ENCODE measurements around the gene GDPD3. TPM values are rescaled to one million over a fixed set of nuclear protein-coding genes. Genes with fewer than 3 reads are reported as not detected.

GDPD3 gene
- total and polyA plus RNA-seq, 2 of the 13 experiments (the other 11 are each of a cell fraction or from before 2014, with no cell fraction given) = 18.7 to 20.6 TPM

DNA sequence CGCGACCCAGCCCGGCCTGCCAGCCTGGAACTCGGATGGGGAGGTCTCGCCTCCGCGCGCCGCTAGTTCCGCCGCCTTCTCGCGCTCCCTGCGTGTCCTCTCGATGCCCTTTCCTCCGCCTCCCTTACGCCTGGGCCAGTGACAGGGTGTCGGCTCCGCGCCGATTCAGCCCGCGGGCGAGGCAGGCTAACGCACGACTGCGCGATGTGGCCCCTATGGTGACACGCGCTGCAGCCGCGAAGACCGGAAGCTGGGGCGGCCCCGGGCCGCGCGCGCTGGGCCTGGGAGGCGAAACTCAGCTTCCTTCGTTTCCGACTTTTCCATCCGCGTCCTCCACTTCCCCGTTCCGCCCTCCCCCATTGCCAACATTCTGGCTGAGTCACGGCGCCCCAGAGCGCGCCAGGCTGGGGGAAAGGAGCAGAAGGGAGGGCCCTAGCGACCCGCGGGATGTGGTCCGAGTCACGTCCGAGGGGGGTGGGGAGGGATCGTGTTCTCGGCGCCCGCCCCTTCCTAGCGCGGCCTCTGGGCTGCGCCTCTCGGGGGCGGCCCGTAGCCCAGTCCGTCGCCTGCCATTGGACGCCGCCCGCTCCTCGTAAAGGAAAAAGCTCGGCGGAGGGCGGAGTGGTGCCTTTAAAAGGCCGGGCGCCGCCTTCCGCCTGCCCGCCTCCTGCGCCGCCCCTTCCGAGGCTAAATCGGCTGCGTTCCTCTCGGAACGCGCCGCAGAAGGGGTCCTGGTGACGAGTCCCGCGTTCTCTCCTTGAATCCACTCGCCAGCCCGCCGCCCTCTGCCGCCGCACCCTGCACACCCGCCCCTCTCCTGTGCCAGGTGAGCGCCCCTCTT lies 48.0 kb downstream of the GDPD3 start, which contains the start of gene ALDOA (continued):
- TF ChIP-seq ZNF44 (CRISPR knock-in tag; IDR thresholded peaks at IDR 0.05) = no peak; the same call in 1 of the 2 replicates
- TF ChIP-seq, protein P1, sequence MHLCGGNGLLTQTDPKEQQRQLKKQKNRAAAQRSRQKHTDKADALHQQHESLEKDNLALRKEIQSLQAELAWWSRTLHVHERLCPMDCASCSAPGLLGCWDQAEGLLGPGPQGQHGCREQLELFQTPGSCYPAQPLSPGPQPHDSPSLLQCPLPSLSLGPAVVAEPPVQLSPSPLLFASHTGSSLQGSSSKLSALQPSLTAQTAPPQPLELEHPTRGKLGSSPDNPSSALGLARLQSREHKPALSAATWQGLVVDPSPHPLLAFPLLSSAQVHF (CRISPR knock-in tag; IDR thresholded peaks at IDR 0.05) = 0 out of 2 replicates have a peak, but pooled peaks have one; percentile 87
- TF ChIP-seq, protein P2, sequence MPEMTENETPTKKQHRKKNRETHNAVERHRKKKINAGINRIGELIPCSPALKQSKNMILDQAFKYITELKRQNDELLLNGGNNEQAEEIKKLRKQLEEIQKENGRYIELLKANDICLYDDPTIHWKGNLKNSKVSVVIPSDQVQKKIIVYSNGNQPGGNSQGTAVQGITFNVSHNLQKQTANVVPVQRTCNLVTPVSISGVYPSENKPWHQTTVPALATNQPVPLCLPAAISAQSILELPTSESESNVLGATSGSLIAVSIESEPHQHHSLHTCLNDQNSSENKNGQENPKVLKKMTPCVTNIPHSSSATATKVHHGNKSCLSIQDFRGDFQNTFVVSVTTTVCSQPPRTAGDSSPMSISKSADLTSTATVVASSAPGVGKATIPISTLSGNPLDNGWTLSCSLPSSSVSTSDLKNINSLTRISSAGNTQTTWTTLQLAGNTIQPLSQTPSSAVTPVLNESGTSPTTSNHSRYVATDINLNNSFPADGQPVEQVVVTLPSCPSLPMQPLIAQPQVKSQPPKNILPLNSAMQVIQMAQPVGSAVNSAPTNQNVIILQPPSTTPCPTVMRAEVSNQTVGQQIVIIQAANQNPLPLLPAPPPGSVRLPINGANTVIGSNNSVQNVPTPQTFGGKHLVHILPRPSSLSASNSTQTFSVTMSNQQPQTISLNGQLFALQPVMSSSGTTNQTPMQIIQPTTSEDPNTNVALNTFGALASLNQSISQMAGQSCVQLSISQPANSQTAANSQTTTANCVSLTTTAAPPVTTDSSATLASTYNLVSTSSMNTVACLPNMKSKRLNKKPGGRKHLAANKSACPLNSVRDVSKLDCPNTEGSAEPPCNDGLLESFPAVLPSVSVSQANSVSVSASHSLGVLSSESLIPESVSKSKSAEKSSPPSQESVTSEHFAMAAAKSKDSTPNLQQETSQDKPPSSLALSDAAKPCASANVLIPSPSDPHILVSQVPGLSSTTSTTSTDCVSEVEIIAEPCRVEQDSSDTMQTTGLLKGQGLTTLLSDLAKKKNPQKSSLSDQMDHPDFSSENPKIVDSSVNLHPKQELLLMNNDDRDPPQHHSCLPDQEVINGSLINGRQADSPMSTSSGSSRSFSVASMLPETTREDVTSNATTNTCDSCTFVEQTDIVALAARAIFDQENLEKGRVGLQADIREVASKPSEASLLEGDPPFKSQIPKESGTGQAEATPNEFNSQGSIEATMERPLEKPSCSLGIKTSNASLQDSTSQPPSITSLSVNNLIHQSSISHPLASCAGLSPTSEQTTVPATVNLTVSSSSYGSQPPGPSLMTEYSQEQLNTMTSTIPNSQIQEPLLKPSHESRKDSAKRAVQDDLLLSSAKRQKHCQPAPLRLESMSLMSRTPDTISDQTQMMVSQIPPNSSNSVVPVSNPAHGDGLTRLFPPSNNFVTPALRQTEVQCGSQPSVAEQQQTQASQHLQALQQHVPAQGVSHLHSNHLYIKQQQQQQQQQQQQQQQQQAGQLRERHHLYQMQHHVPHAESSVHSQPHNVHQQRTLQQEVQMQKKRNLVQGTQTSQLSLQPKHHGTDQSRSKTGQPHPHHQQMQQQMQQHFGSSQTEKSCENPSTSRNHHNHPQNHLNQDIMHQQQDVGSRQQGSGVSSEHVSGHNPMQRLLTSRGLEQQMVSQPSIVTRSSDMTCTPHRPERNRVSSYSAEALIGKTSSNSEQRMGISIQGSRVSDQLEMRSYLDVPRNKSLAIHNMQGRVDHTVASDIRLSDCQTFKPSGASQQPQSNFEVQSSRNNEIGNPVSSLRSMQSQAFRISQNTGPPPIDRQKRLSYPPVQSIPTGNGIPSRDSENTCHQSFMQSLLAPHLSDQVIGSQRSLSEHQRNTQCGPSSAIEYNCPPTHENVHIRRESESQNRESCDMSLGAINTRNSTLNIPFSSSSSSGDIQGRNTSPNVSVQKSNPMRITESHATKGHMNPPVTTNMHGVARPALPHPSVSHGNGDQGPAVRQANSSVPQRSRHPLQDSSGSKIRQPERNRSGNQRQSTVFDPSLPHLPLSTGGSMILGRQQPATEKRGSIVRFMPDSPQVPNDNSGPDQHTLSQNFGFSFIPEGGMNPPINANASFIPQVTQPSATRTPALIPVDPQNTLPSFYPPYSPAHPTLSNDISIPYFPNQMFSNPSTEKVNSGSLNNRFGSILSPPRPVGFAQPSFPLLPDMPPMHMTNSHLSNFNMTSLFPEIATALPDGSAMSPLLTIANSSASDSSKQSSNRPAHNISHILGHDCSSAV (CRISPR knock-in tag; IDR thresholded peaks at IDR 0.05; ENCODE audit: borderline replicate concordance) = peak; percentile 82; the same call in 1 of the 2 replicates
- TF ChIP-seq KAT7 (CRISPR knock-in tag; IDR thresholded peaks at IDR 0.05; ENCODE audit: borderline replicate concordance) = peak; percentile 98
- TF ChIP-seq SRSF9 (IDR thresholded peaks at IDR 0.05; ENCODE audit: borderline replicate concordance, insufficient read depth, low read depth, low read length, poor library complexity, severe bottlenecking) = no peak
- TF ChIP-seq, protein P3, sequence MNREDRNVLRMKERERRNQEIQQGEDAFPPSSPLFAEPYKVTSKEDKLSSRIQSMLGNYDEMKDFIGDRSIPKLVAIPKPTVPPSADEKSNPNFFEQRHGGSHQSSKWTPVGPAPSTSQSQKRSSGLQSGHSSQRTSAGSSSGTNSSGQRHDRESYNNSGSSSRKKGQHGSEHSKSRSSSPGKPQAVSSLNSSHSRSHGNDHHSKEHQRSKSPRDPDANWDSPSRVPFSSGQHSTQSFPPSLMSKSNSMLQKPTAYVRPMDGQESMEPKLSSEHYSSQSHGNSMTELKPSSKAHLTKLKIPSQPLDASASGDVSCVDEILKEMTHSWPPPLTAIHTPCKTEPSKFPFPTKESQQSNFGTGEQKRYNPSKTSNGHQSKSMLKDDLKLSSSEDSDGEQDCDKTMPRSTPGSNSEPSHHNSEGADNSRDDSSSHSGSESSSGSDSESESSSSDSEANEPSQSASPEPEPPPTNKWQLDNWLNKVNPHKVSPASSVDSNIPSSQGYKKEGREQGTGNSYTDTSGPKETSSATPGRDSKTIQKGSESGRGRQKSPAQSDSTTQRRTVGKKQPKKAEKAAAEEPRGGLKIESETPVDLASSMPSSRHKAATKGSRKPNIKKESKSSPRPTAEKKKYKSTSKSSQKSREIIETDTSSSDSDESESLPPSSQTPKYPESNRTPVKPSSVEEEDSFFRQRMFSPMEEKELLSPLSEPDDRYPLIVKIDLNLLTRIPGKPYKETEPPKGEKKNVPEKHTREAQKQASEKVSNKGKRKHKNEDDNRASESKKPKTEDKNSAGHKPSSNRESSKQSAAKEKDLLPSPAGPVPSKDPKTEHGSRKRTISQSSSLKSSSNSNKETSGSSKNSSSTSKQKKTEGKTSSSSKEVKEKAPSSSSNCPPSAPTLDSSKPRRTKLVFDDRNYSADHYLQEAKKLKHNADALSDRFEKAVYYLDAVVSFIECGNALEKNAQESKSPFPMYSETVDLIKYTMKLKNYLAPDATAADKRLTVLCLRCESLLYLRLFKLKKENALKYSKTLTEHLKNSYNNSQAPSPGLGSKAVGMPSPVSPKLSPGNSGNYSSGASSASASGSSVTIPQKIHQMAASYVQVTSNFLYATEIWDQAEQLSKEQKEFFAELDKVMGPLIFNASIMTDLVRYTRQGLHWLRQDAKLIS (CRISPR knock-in tag; IDR thresholded peaks at IDR 0.05) = peak; percentile 45
- peak; percentile 93; the same call in 1 of the 2 replicates for TF ChIP-seq NAIF1 (CRISPR knock-in tag; IDR thresholded peaks at IDR 0.05; ENCODE audit: borderline replicate concordance)
- TF ChIP-seq, protein P4, sequence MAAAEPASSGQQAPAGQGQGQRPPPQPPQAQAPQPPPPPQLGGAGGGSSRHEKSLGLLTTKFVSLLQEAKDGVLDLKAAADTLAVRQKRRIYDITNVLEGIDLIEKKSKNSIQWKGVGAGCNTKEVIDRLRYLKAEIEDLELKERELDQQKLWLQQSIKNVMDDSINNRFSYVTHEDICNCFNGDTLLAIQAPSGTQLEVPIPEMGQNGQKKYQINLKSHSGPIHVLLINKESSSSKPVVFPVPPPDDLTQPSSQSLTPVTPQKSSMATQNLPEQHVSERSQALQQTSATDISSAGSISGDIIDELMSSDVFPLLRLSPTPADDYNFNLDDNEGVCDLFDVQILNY (CRISPR knock-in tag; conservative IDR thresholded peaks at IDR 0.05) = peak; percentile 21; the same call in 1 of the 2 replicates
- TF ChIP-seq MIXL1 (CRISPR knock-in tag; IDR thresholded peaks at IDR 0.05) = peak; percentile 60; the same call in 1 of the 2 replicates
- peak; percentile 55; the same call in 1 of the 2 replicates for TF ChIP-seq STAT5B (CRISPR knock-in tag; IDR thresholded peaks at IDR 0.05)
- peak; percentile 70; the same call in 1 of the 2 replicates for TF ChIP-seq KDM3A (CRISPR knock-in tag; IDR thresholded peaks at IDR 0.05; ENCODE audit: low read depth)
- TF ChIP-seq LCORL (IDR thresholded peaks at IDR 0.05) = no peak
- TF ChIP-seq LCORL (CRISPR knock-in tag; IDR thresholded peaks at IDR 0.05) = peak; percentile 99
- TF ChIP-seq FLYWCH1 (CRISPR knock-in tag; IDR thresholded peaks at IDR 0.05) = peak; percentile 94

Measured in HepG2 (cell line).